B cell (primary cell): ENCODE results near the gene ZFP91.

Experiments
- EZH2 ChIP-seq: IDR thresholded peaks from 2 replicates; pipeline ENCODE4 v1.6.1; 2012; ENCODE audit warnings: borderline replicate concordance, low read depth, mild to moderate bottlenecking, moderate library complexity, low read length; ENCODE audit not compliant: insufficient read depth, poor library complexity, severe bottlenecking
- TF ChIP-seq, protein P1 (sequence below): fragments of 200-600 bp; IDR thresholded peaks from one replicate; pipeline ENCODE4 v1.8.0; 2022; ENCODE audit warnings: antibody characterized with exemption, mild to moderate bottlenecking

- no peak for TF ChIP-seq EZH2
- TF ChIP-seq, protein P1, sequence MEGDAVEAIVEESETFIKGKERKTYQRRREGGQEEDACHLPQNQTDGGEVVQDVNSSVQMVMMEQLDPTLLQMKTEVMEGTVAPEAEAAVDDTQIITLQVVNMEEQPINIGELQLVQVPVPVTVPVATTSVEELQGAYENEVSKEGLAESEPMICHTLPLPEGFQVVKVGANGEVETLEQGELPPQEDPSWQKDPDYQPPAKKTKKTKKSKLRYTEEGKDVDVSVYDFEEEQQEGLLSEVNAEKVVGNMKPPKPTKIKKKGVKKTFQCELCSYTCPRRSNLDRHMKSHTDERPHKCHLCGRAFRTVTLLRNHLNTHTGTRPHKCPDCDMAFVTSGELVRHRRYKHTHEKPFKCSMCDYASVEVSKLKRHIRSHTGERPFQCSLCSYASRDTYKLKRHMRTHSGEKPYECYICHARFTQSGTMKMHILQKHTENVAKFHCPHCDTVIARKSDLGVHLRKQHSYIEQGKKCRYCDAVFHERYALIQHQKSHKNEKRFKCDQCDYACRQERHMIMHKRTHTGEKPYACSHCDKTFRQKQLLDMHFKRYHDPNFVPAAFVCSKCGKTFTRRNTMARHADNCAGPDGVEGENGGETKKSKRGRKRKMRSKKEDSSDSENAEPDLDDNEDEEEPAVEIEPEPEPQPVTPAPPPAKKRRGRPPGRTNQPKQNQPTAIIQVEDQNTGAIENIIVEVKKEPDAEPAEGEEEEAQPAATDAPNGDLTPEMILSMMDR = no peak
Observed at GRCh38 chr11:58628446-58628845, 49.6 kb downstream of the ZFP91 start.
